Measurements from ENCODE around the gene TMEM30B. TPM values are rescaled to one million over a fixed set of nuclear protein-coding genes. Genes with fewer than 3 reads are reported as not detected.

Gene TMEM30B
- polyA plus RNA-seq, 1 donor: 36.6 TPM

- DNase-seq: no peak
- no peak overlapping the region for H3K27ac ChIP-seq (ENCODE audit: low read length)
- no peaks in the 10 kb centered on the region for H3K4me1 ChIP-seq (ENCODE audit: control insufficient read depth, insufficient read depth, low read length)
- H3K9me3 ChIP-seq (ENCODE audit: control insufficient read depth, low read depth, low read length): no peaks in the 10 kb centered on the region
- peaks cover 18% of the 10 kb centered on the region for H3K27me3 ChIP-seq (ENCODE audit: control insufficient read depth, insufficient read depth, low read length)
- no peaks in the 10 kb centered on the region for H3K36me3 ChIP-seq (ENCODE audit: control insufficient read depth, insufficient read depth, low read length)
- 76% methylated on average over 2 of the region's 5 CpGs for WGBS (ENCODE audit: insufficient coverage, low lambda C conversion rate)
- no peak overlapping the region for H3K4me3 ChIP-seq (ENCODE audit: low read length)
Measured at GRCh38 chr14:61257469-61258057, 23.6 kb downstream of the TMEM30B start.

GRCh38 chr14:61256826-61257468, 24.2 kb downstream of the TMEM30B start:
- peaks cover 18% of the 10 kb centered on the region for H3K27me3 ChIP-seq (ENCODE audit: control insufficient read depth, insufficient read depth, low read length)
- H3K4me3 ChIP-seq (ENCODE audit: low read length): no peak overlapping the region
- no peaks in the 10 kb centered on the region for H3K4me1 ChIP-seq (ENCODE audit: control insufficient read depth, insufficient read depth, low read length)
- no peaks in the 10 kb centered on the region for H3K36me3 ChIP-seq (ENCODE audit: control insufficient read depth, insufficient read depth, low read length)
- WGBS (ENCODE audit: insufficient coverage, low lambda C conversion rate): 50% methylated on average over 1 of the region's 6 CpGs
- no peak for DNase-seq
- H3K27ac ChIP-seq (ENCODE audit: low read length): no peak overlapping the region
- H3K9me3 ChIP-seq (ENCODE audit: control insufficient read depth, low read depth, low read length): no peaks in the 10 kb centered on the region

- Histone ChIP-seq H3K4me3 (ENCODE audit: low read length) (no peak overlapping the region), H3K36me3 (ENCODE audit: control insufficient read depth, insufficient read depth, low read length) (no peaks in the 10 kb centered on the region), H3K27me3 (ENCODE audit: control insufficient read depth, insufficient read depth, low read length) (peaks cover 15% of the 10 kb centered on the region), H3K4me1 (ENCODE audit: control insufficient read depth, insufficient read depth, low read length) (no peaks in the 10 kb centered on the region), H3K27ac (ENCODE audit: low read length) (no peak overlapping the region), H3K9me3 (ENCODE audit: control insufficient read depth, low read depth, low read length) (no peaks in the 10 kb centered on the region)
- WGBS (ENCODE audit: insufficient coverage, low lambda C conversion rate): no CpG with 5 or more reads among the region's 5 CpGs
- DNase-seq: no peak
Measured at GRCh38 chr14:61255968-61256367, 25.2 kb downstream of the TMEM30B start.

- Histone ChIP-seq H3K27ac (ENCODE audit: low read length) (no peak overlapping the region), H3K4me1 (ENCODE audit: control insufficient read depth, insufficient read depth, low read length) (no peaks in the 10 kb centered on the region), H3K36me3 (ENCODE audit: control insufficient read depth, insufficient read depth, low read length) (no peaks in the 10 kb centered on the region), H3K4me3 (ENCODE audit: low read length) (no peak overlapping the region), H3K27me3 (ENCODE audit: control insufficient read depth, insufficient read depth, low read length) (peaks cover 15% of the 10 kb centered on the region), H3K9me3 (ENCODE audit: control insufficient read depth, low read depth, low read length) (no peaks in the 10 kb centered on the region)
- no peak for DNase-seq
- WGBS (ENCODE audit: insufficient coverage, low lambda C conversion rate): 60% methylated on average over 1 of the region's 8 CpGs
Measured at GRCh38 chr14:61254808-61255526, 26.2 kb downstream of the TMEM30B start.

GRCh38 chr14:61253064-61253738, 27.9 kb downstream of the TMEM30B start:
- no peaks in the 10 kb centered on the region for H3K4me1 ChIP-seq (ENCODE audit: control insufficient read depth, insufficient read depth, low read length)
- 30% methylated on average over 2 of the region's 4 CpGs for WGBS (ENCODE audit: insufficient coverage, low lambda C conversion rate)
- H3K36me3 ChIP-seq (ENCODE audit: control insufficient read depth, insufficient read depth, low read length): no peaks in the 10 kb centered on the region
- no peak overlapping the region for H3K4me3 ChIP-seq (ENCODE audit: low read length)
- no peaks in the 10 kb centered on the region for H3K9me3 ChIP-seq (ENCODE audit: control insufficient read depth, low read depth, low read length)
- no peak for DNase-seq
- H3K27ac ChIP-seq (ENCODE audit: low read length): no peak overlapping the region
- peaks cover 12% of the 10 kb centered on the region for H3K27me3 ChIP-seq (ENCODE audit: control insufficient read depth, insufficient read depth, low read length)

GRCh38 chr14:61252369-61253063, 28.6 kb downstream of the TMEM30B start:
- H3K9me3 ChIP-seq (ENCODE audit: control insufficient read depth, low read depth, low read length): no peaks in the 10 kb centered on the region

GRCh38 chr14:61250063-61250462, 31.1 kb downstream of the TMEM30B start:
- no peak overlapping the region for H3K4me3 ChIP-seq (ENCODE audit: low read length)
- H3K27me3 ChIP-seq (ENCODE audit: control insufficient read depth, insufficient read depth, low read length): peaks cover 10% of the 10 kb centered on the region
- H3K9me3 ChIP-seq (ENCODE audit: control insufficient read depth, low read depth, low read length): no peaks in the 10 kb centered on the region
- 69% methylated on average over 2 of the region's 9 CpGs for WGBS (ENCODE audit: insufficient coverage, low lambda C conversion rate)
- H3K27ac ChIP-seq (ENCODE audit: low read length): no peak overlapping the region
- no peaks in the 10 kb centered on the region for H3K4me1 ChIP-seq (ENCODE audit: control insufficient read depth, insufficient read depth, low read length)
- DNase-seq: no peak
- H3K36me3 ChIP-seq (ENCODE audit: control insufficient read depth, insufficient read depth, low read length): no peaks in the 10 kb centered on the region

More at GRCh38 chr14:61252369-61253063, 28.6 kb downstream of the TMEM30B start:
- Histone ChIP-seq H3K27me3 (ENCODE audit: control insufficient read depth, insufficient read depth, low read length) (peaks cover 12% of the 10 kb centered on the region), H3K4me3 (ENCODE audit: low read length) (no peak overlapping the region), H3K4me1 (ENCODE audit: control insufficient read depth, insufficient read depth, low read length) (no peaks in the 10 kb centered on the region), H3K27ac (ENCODE audit: low read length) (no peak overlapping the region), H3K36me3 (ENCODE audit: control insufficient read depth, insufficient read depth, low read length) (no peaks in the 10 kb centered on the region)
- 0% methylated on average over 1 of the region's 7 CpGs for WGBS (ENCODE audit: insufficient coverage, low lambda C conversion rate)
- peak; percentile 69 to 74 for DNase-seq

GRCh38 chr14:61247935-61248334, 33.2 kb downstream of the TMEM30B start:
- Histone ChIP-seq H3K36me3 (ENCODE audit: control insufficient read depth, insufficient read depth, low read length) (no peaks in the 10 kb centered on the region), H3K4me3 (ENCODE audit: low read length) (no peak overlapping the region), H3K9me3 (ENCODE audit: control insufficient read depth, low read depth, low read length) (no peaks in the 10 kb centered on the region), H3K27ac (ENCODE audit: low read length) (no peak overlapping the region), H3K27me3 (ENCODE audit: control insufficient read depth, insufficient read depth, low read length) (no peaks in the 10 kb centered on the region), H3K4me1 (ENCODE audit: control insufficient read depth, insufficient read depth, low read length) (no peaks in the 10 kb centered on the region)
- WGBS (ENCODE audit: insufficient coverage, low lambda C conversion rate): no CpG with 5 or more reads among the region's 1 CpG
- DNase-seq: no peak

- Histone ChIP-seq H3K27ac (ENCODE audit: low read length) (no peak overlapping the region), H3K4me1 (ENCODE audit: control insufficient read depth, insufficient read depth, low read length) (no peaks in the 10 kb centered on the region), H3K9me3 (ENCODE audit: control insufficient read depth, low read depth, low read length) (no peaks in the 10 kb centered on the region), H3K36me3 (ENCODE audit: control insufficient read depth, insufficient read depth, low read length) (no peaks in the 10 kb centered on the region), H3K4me3 (ENCODE audit: low read length) (no peak overlapping the region), H3K27me3 (ENCODE audit: control insufficient read depth, insufficient read depth, low read length) (no peaks in the 10 kb centered on the region)
- WGBS (ENCODE audit: insufficient coverage, low lambda C conversion rate): 100% methylated on average over 1 of the region's 4 CpGs
- DNase-seq: no peak
Measured at GRCh38 chr14:61246721-61247120, 34.4 kb downstream of the TMEM30B start.

- H3K4me3 ChIP-seq (ENCODE audit: low read length): no peak overlapping the region
- no CpG with 5 or more reads among the region's 9 CpGs for WGBS (ENCODE audit: insufficient coverage, low lambda C conversion rate)
- no peaks in the 10 kb centered on the region for H3K4me1 ChIP-seq (ENCODE audit: control insufficient read depth, insufficient read depth, low read length)
- H3K36me3 ChIP-seq (ENCODE audit: control insufficient read depth, insufficient read depth, low read length): no peaks in the 10 kb centered on the region
- DNase-seq: no peak
- H3K27ac ChIP-seq (ENCODE audit: low read length): no peak overlapping the region
- H3K27me3 ChIP-seq (ENCODE audit: control insufficient read depth, insufficient read depth, low read length): no peaks in the 10 kb centered on the region
- peaks cover 6% of the 10 kb centered on the region for H3K9me3 ChIP-seq (ENCODE audit: control insufficient read depth, low read depth, low read length)
Measured at GRCh38 chr14:61244009-61244408, 37.1 kb downstream of the TMEM30B start.
